Fibroblast of pulmonary artery (primary cell): ENCODE measurements around the gene ARAP1.
A peak's percentile ranks its signal among the peaks of the same experiment; 100 is the strongest.

Experiments used
- DNase-seq: peaks from one replicate; pipeline ENCODE4 v3.0.0-alpha.2; 2010; ENCODE audit warnings: low read depth
- H3K4me3 ChIP-seq: replicated peaks from 2 replicates; pipeline ENCODE4 v1.5.1; 2011; ENCODE audit warnings: low read depth, mild to moderate bottlenecking, control low read depth, low read length, moderate library complexity
- CTCF ChIP-seq: IDR thresholded peaks from 2 replicates; pipeline ENCODE4 v1.5.1; 2011; ENCODE audit warnings: mild to moderate bottlenecking, control low read depth, low read length, inconsistent platforms; ENCODE audit errors: missing control alignments

ARAP1 gene

GRCh38 chr11:72685560-72686480 lies 66.4 kb downstream of the ARAP1 start:
- TF ChIP-seq CTCF = no peak
- peak; percentile 30 for DNase-seq
- no peak overlapping the region for H3K4me3 ChIP-seq

GRCh38 chr11:72684236-72684912 lies 67.8 kb downstream of the ARAP1 start:
- DNase-seq = peak; percentile 57
- no peak overlapping the region for H3K4me3 ChIP-seq
- peak; percentile 67 for TF ChIP-seq CTCF

GRCh38 chr11:72683782-72684200 lies 68.4 kb downstream of the ARAP1 start:
- peak; percentile 37 for DNase-seq
- H3K4me3 ChIP-seq = no peak overlapping the region
- TF ChIP-seq CTCF = peak; percentile 92

GRCh38 chr11:72682858-72683243 lies 69.4 kb downstream of the ARAP1 start:
- H3K4me3 ChIP-seq = no peak overlapping the region
- no peak for DNase-seq
- TF ChIP-seq CTCF = no peak

GRCh38 chr11:72682238-72682857 lies 69.9 kb downstream of the ARAP1 start:
- no peak overlapping the region for H3K4me3 ChIP-seq
- no peak for TF ChIP-seq CTCF
- DNase-seq = no peak

- DNase-seq = no peak
- no peak overlapping the region for H3K4me3 ChIP-seq
- no peak for TF ChIP-seq CTCF
Measured at GRCh38 chr11:72681226-72682153, 70.7 kb downstream of the ARAP1 start.
